Measurements from ENCODE around the gene BFSP1. TPM values are rescaled to one million over a fixed set of nuclear protein-coding genes. Genes with fewer than 3 reads are reported as not detected.
A peak's percentile ranks its signal among the peaks of the same experiment; 100 is the strongest.

Gene BFSP1
- total RNA-seq, 4 donors from 2014 or later: 1.5 to 5.1 (median 3.1) TPM

DNA sequence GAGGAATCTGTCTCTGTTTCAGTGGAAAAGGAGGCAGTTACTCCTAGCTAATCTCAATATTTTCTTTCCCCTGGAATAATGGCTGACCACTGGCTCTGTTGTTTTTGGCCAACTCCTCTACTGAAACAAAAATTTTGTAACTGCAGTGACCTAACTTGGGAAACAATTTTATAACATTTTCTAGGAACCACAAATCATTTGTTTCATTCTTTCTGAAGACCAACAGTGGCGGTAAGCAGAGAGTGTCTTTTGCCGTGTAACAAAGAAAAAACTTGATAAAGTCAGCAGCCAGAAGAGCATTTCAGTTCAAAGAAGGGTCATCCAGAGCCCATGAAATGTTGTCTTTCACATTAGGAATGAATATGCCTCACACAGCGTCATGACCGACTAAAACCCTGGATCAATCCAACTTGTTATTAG lies 11.8 kb upstream of the BFSP1 start:
- H3K4me1 ChIP-seq: peaks cover 0 to 3% of the 10 kb centered on the region in 2 donors
- TF ChIP-seq POLR2A (IDR thresholded peaks at IDR 0.05): no peak
- TF ChIP-seq, protein P1, sequence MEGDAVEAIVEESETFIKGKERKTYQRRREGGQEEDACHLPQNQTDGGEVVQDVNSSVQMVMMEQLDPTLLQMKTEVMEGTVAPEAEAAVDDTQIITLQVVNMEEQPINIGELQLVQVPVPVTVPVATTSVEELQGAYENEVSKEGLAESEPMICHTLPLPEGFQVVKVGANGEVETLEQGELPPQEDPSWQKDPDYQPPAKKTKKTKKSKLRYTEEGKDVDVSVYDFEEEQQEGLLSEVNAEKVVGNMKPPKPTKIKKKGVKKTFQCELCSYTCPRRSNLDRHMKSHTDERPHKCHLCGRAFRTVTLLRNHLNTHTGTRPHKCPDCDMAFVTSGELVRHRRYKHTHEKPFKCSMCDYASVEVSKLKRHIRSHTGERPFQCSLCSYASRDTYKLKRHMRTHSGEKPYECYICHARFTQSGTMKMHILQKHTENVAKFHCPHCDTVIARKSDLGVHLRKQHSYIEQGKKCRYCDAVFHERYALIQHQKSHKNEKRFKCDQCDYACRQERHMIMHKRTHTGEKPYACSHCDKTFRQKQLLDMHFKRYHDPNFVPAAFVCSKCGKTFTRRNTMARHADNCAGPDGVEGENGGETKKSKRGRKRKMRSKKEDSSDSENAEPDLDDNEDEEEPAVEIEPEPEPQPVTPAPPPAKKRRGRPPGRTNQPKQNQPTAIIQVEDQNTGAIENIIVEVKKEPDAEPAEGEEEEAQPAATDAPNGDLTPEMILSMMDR (IDR thresholded peaks at IDR 0.05): peak in 1 of 4 experiments; percentile 5
- DNase-seq: peak in 1 of 2 donors; percentile 35
- no peak overlapping the region for H3K4me3 ChIP-seq
- peak overlapping the region; percentile 67 to 83 for H3K27ac ChIP-seq
- no peaks in the 10 kb centered on the region for H3K27me3 ChIP-seq
- H3K9me3 ChIP-seq: no peaks in the 10 kb centered on the region
- intact Hi-C loops (cut with DNase I; ENCODE audit: low total_unique reads): no loop called here
- H3K36me3 ChIP-seq: no peaks in the 10 kb centered on the region

DNA sequence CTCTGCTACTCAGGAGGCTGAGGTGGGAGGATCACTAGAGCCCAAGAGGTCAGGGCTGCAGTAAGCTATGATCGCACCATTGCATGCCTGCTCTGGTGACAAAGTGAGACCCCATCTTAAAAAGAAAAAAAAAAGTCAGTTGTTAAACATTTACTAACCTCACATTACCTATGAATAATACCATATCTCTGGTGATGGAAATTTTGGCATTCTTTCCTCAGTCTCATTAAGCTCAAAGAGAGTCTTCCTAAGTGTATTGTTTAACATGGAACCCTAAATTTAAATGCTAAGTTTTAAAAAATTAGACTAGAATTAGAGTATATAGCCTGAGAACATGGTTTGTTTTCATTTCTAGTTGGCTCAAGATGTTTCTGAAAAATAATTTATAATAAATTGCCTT lies 11.3 kb upstream of the BFSP1 start:
- intact Hi-C loops (cut with DNase I; ENCODE audit: low total_unique reads): no loop called here
- Histone ChIP-seq H3K27me3 (no peaks in the 10 kb centered on the region), H3K9me3 (no peaks in the 10 kb centered on the region), H3K4me1 (peaks cover 0 to 3% of the 10 kb centered on the region in 2 donors), H3K27ac (peak overlapping the region; percentile 67 to 83), H3K4me3 (no peak overlapping the region), H3K36me3 (no peaks in the 10 kb centered on the region)
- TF ChIP-seq, protein P1 (IDR thresholded peaks at IDR 0.05): no peak
- no peak for TF ChIP-seq POLR2A (IDR thresholded peaks at IDR 0.05)
- DNase-seq: no peak

DNA sequence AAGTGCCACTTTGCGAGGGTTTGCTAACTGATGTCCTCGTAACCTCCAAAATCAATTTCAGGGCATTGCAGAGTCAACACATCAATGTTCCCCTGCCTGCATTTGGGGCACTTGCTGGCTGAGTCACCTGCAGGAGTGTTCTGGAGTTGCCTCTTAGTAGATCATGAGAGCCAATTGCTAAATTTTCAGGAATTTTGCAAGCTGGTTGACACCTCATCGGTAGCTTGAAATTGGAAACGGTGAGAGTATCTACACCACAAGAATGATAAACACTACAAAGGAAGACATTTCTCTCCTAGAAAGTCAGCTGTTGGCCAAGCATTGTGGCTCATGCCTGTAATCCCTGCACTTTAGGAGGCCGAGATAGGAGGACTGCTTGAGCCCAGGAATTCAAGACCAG lies 10.8 kb upstream of the BFSP1 start:
- TF ChIP-seq, protein P1 (IDR thresholded peaks at IDR 0.05): no peak
- TF ChIP-seq POLR2A (IDR thresholded peaks at IDR 0.05): no peak
- peak overlapping the region; percentile 67 to 83 for H3K27ac ChIP-seq
- DNase-seq: no peak
- H3K9me3 ChIP-seq: no peaks in the 10 kb centered on the region
- peaks cover 0 to 3% of the 10 kb centered on the region in 2 donors for H3K4me1 ChIP-seq
- H3K27me3 ChIP-seq: no peaks in the 10 kb centered on the region
- H3K36me3 ChIP-seq: no peaks in the 10 kb centered on the region
- no peak overlapping the region for H3K4me3 ChIP-seq
- intact Hi-C loops (cut with DNase I; ENCODE audit: low total_unique reads): no loop called here

DNA sequence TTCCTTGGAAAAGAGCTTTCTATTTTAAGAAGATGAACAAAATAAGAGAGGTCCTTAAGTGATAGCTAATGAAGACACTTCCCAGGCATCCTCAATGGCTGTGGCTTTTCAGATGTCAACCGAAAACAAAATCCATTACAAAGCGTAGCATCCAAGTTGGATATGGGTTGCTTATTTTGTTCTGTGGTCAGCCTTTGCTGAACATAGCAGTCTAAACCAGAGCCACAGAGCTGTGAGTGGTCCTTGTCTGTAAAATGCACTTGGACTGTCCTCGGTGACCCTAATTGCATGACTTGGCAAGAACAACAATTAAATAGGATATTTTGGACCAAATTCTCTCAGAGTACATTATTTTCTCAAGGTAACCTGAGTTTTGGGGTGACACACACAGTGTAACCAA lies 10.4 kb upstream of the BFSP1 start:
- Histone ChIP-seq H3K36me3 (no peaks in the 10 kb centered on the region), H3K9me3 (no peaks in the 10 kb centered on the region), H3K27ac (peak overlapping the region; percentile 67 to 83), H3K27me3 (no peaks in the 10 kb centered on the region), H3K4me3 (no peak overlapping the region), H3K4me1 (peaks cover 0 to 3% of the 10 kb centered on the region in 2 donors)
- no peak for TF ChIP-seq POLR2A (IDR thresholded peaks at IDR 0.05)
- TF ChIP-seq, protein P1 (IDR thresholded peaks at IDR 0.05): no peak
- DNase-seq: no peak
- intact Hi-C loops (cut with DNase I; ENCODE audit: low total_unique reads): no loop called here

DNA sequence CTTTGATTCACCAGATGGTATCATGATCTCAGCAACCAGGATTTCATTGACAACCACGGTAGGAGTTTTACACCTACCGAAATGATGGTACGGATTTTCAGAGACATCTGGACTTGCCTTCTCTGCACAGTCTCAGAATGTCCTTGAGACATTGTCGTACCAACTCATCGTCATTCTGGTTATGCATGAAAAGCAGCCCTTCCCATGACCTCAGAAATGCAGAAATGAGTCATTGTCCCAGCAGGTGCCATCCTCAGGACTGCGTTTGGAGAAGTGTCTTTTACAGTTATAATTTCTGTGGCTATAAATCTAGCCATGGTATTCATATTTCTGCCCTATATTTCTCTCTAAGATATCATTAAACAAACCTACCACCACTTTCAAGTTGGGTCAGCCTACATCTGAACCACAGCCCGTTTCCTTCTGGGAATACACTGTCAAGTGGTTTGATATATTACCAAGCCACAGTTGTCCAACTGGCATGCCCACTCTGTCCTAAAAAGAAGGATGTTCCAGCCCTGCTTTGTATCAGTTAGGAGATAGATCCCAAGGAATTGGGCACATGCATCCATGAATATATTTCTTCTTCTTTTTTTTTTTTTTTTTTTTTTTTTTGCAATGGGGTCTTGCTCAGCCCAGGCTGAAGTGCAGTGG lies 7.5 kb upstream of the BFSP1 start:
- peaks cover 0 to 3% of the 10 kb centered on the region in 2 donors for H3K4me1 ChIP-seq
- DNase-seq: no peak
- TF ChIP-seq, protein P1 (IDR thresholded peaks at IDR 0.05): no peak
- no peak for TF ChIP-seq POLR2A (IDR thresholded peaks at IDR 0.05)
- no peaks in the 10 kb centered on the region for H3K36me3 ChIP-seq
- no peak overlapping the region for H3K27ac ChIP-seq
- intact Hi-C loops (cut with DNase I; ENCODE audit: low total_unique reads): no loop called here
- H3K27me3 ChIP-seq: no peaks in the 10 kb centered on the region
- H3K9me3 ChIP-seq: no peaks in the 10 kb centered on the region
- no peak overlapping the region for H3K4me3 ChIP-seq
